ENCODE data around the gene TAS2R40. TPM values are rescaled to one million over a fixed set of nuclear protein-coding genes. Genes with fewer than 3 reads are reported as not detected.

TAS2R40 gene
- total RNA-seq, 4 donors from 2014 or later, result not detected

DNA sequence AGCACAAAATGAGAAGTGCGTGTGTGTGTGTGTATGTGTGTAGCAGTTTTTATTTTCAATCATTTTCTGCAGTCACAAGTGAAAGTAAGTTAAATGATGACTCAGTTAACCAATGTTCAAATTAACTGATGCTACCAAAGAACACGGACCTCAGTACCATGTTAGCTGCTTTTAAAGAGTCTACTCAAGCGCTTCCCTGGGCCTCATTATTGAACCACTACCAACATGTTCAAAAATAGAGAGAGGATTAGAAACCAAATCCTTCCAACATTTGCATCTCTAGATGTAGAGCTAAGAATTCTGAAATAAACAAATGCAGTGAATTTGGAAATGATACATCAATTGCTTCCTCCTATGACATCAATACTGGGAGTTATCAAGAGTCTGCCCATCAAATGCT is 38.8 kb upstream of the TAS2R40 start, which contains the start of gene TAS2R39:
TSS of gene TAS2R39 (plus strand) at position 396 of the 400 bp plus-strand sequence. CDS start at position 396, 0 bp downstream.
- H3K9me3 ChIP-seq, result peaks cover 0 to 14% (median 0%) of the 10 kb centered on the region in 3 donors
- no peak within 1 kb of the TSS for H3K4me3 ChIP-seq
- 88% methylated on average over 3 of the region's 3 CpGs for WGBS, 2 donors (ENCODE audit: low coverage in 1 of 2)
- no peaks in the 10 kb centered on the region for H3K4me1 ChIP-seq
- no peak within 1 kb of the TSS for H3K27ac ChIP-seq
- no peaks in the 10 kb centered on the region for H3K36me3 ChIP-seq
- no peak for ATAC-seq
- H3K27me3 ChIP-seq, result no peaks in the 10 kb centered on the region
- TF ChIP-seq EP300 (IDR thresholded peaks at IDR 0.05) (no peak), POLR2AphosphoS5 (IDR thresholded peaks at IDR 0.05) (no peak), POLR2A (IDR thresholded peaks at IDR 0.05) (no peak), CTCF (IDR thresholded peaks at IDR 0.05) (no peak)

DNA sequence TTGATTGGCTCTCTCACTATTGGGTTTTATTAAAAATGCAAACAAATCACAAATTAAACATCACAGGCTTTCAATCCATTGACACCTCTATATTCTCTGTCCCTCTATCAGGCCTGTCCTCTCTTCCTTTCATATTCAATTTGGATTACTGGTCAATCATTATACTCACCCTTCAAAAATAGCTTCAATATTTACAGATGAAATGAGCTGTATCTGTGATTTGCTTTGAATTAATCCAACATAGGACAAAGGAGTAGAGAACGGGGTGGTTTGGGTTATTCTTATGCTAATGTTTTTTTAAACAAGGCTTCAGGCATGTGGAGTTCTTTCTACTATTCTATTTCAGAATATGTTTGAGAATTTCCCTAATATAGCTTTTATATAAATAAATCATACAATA is 36.3 kb upstream of the TAS2R40 start:
- ATAC-seq, result no peak
- TF ChIP-seq POLR2AphosphoS5 (IDR thresholded peaks at IDR 0.05) (no peak), CTCF (IDR thresholded peaks at IDR 0.05) (no peak), POLR2A (IDR thresholded peaks at IDR 0.05) (no peak), EP300 (IDR thresholded peaks at IDR 0.05) (no peak)
- Histone ChIP-seq H3K27me3 (no peaks in the 10 kb centered on the region), H3K4me3 (no peak overlapping the region), H3K9me3 (no peaks in the 10 kb centered on the region), H3K36me3 (no peaks in the 10 kb centered on the region), H3K4me1 (no peaks in the 10 kb centered on the region), H3K27ac (no peak overlapping the region)
- WGBS, 2 donors (ENCODE audit: low coverage in 1 of 2), result 25 to 35% methylated on average over 1 of the region's 1 CpG

- Histone ChIP-seq H3K27ac (no peak overlapping the region), H3K4me3 (no peak overlapping the region), H3K4me1 (no peaks in the 10 kb centered on the region), H3K36me3 (no peaks in the 10 kb centered on the region), H3K27me3 (no peaks in the 10 kb centered on the region), H3K9me3 (no peaks in the 10 kb centered on the region)
- 36 to 56% methylated on average over 2 to 3 of the region's 6 CpGs for WGBS, 2 donors (ENCODE audit: low coverage in 1 of 2)
- no peak for ATAC-seq
- TF ChIP-seq POLR2AphosphoS5 (IDR thresholded peaks at IDR 0.05) (no peak), POLR2A (IDR thresholded peaks at IDR 0.05) (no peak), EP300 (IDR thresholded peaks at IDR 0.05) (no peak), CTCF (IDR thresholded peaks at IDR 0.05) (no peak)
Measured at GRCh38 chr7:143188994-143189393, 32.8 kb upstream of the TAS2R40 start.

- TF ChIP-seq POLR2AphosphoS5 (IDR thresholded peaks at IDR 0.05) (no peak), CTCF (IDR thresholded peaks at IDR 0.05) (no peak), EP300 (IDR thresholded peaks at IDR 0.05) (no peak), POLR2A (IDR thresholded peaks at IDR 0.05) (no peak)
- WGBS, 2 donors (ENCODE audit: low coverage in 1 of 2), result 31 to 37% methylated on average over 2 of the region's 2 CpGs
- Histone ChIP-seq H3K4me1 (no peaks in the 10 kb centered on the region), H3K27me3 (no peaks in the 10 kb centered on the region), H3K36me3 (no peaks in the 10 kb centered on the region), H3K27ac (no peak overlapping the region), H3K9me3 (peaks cover 0 to 5% (median 0%) of the 10 kb centered on the region in 3 donors), H3K4me3 (no peak overlapping the region)
- ATAC-seq, result no peak
Measured at GRCh38 chr7:143193880-143194279, 28.0 kb upstream of the TAS2R40 start.

DNA sequence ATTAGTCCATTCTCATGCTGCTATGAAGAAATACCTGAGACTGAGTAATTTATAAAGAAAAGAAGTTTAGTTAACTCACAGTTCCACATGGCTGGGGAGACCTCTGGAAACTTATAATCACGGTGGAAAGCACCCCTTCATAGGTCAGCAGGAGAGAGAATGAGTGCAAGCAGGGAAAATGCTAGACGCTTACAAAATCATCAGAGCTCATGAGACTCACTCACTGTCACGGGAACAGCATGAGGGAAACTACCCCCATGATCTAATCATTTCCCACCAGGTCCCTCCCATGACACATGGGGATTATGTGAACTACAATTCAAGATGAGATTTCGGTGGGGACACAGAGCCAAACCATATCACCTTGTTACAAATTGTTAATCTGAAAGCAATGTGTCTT is 22.8 kb upstream of the TAS2R40 start:
- Histone ChIP-seq H3K27me3 (no peaks in the 10 kb centered on the region), H3K27ac (no peak overlapping the region), H3K4me1 (no peaks in the 10 kb centered on the region), H3K4me3 (no peak overlapping the region), H3K36me3 (no peaks in the 10 kb centered on the region), H3K9me3 (peaks cover 0 to 6% (median 0%) of the 10 kb centered on the region in 3 donors)
- 67 to 71% methylated on average over 2 to 4 of the region's 4 CpGs for WGBS, 2 donors (ENCODE audit: low coverage in 1 of 2)
- TF ChIP-seq EP300 (IDR thresholded peaks at IDR 0.05) (no peak), POLR2AphosphoS5 (IDR thresholded peaks at IDR 0.05) (no peak), CTCF (IDR thresholded peaks at IDR 0.05) (no peak), POLR2A (IDR thresholded peaks at IDR 0.05) (no peak)
- no peak for ATAC-seq

Measured in gastroesophageal sphincter (tissue), 4 donors.